Epithelial cell of prostate (primary cell): ENCODE data around the gene MRTFA.
"Not testable (repeated sequence)": the region's sequence is repeated elsewhere in the genome, so short reads cannot be mapped to it uniquely, and the experiment has no call there.

ENCODE experiments used
- DNase-seq: peaks from one replicate; pipeline ENCODE4 v3.0.0-alpha.2; 2011; ENCODE audit warnings: low read depth, low spot score
- H3K27ac ChIP-seq: fragments of 450-650 bp; 2 replicates; pipeline ENCODE4 v1.5.1; 2017; ENCODE audit warnings: mild to moderate bottlenecking

The MRTFA gene

GRCh38 chr22:40508046-40508445 lies 128.5 kb downstream of the MRTFA start:
- DNase-seq, H3K27ac ChIP-seq: not testable (repeated sequence)

GRCh38 chr22:40507491-40507890 lies 129.0 kb downstream of the MRTFA start:
- no peak overlapping the region for H3K27ac ChIP-seq
- DNase-seq, result no peak

GRCh38 chr22:40506762-40507161 lies 129.8 kb downstream of the MRTFA start:
- no peak overlapping the region for H3K27ac ChIP-seq
- DNase-seq, result no peak

DNA sequence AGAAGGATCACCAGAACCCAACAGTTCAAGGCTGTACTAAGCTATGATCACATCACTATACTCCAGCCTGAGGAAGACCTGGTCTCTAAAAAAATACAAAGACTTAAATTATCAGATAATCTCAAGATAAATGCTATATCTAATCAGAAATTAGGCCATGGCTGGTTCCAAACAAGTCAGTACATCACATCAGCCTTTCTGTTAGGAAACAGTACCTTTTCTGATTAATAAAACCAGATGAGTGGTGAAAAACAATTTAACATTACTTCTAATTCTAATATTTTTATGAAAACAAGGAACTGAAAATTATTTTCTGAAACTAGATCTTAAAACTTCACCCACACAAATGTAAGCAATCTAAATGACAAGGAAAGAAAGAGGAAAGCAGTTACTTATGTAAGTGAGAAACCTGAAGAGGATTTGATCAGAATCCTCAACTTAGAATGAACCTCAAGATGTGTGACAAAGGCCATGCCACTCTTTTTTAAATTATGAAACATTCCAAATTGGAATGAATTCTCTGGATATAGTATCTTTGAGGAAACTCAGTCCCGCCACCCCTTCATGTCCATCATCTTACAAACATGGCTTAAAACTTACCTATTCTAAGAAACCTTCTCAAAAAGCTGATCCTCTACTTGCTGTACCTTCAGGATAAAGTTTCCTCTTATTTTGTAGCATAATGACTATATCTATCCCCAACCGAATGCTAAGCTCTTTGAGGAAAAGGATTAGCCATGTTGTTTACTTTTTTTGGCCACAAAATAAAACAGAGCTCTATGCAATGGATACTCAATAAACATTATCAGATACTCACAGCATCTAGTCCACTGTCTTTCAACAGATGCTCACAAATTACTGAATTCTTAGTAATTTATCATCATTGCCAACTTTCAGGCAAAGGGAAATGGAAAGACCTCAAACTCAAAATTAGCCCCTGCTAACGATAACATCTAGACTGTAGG lies 132.0 kb downstream of the MRTFA start:
- no peak for DNase-seq
- no peak overlapping the region for H3K27ac ChIP-seq

GRCh38 chr22:40502919-40503318 lies 133.6 kb downstream of the MRTFA start:
- DNase-seq, result no peak

DNA sequence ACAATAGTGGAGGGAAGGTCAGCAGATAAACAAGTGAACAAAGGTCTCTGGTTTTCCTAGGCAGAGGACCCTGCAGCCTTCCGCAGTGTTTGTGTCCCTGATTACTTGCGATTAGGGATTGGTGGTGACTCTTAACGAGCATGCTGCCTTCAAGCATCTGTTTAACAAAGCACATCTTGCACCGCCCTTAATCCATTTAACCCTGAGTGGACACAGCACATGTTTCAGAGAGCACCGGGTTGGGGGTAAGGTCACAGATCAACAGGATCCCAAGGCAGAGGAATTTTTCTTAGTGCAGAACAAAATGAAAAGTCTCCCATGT lies 136.1 kb downstream of the MRTFA start:
- peak overlapping the region; percentile 97 for H3K27ac ChIP-seq

More at GRCh38 chr22:40502919-40503318, 133.6 kb downstream of the MRTFA start:
- H3K27ac ChIP-seq, result no peak overlapping the region

GRCh38 chr22:40499209-40499623 lies 137.3 kb downstream of the MRTFA start:
- peak; percentile 51 for DNase-seq
- H3K27ac ChIP-seq, result peak overlapping the region; percentile 97

More for the DNA sequence above, 136.1 kb downstream of the MRTFA start:
- DNase-seq, result not testable (repeated sequence)

- peak overlapping the region; percentile 97 for H3K27ac ChIP-seq
- peak; percentile 96 for DNase-seq
Measured at GRCh38 chr22:40498420-40499208, 137.9 kb downstream of the MRTFA start.

- DNase-seq, result no peak
- H3K27ac ChIP-seq, result no peak overlapping the region
Measured at GRCh38 chr22:40493441-40493840, 143.1 kb downstream of the MRTFA start.

DNA sequence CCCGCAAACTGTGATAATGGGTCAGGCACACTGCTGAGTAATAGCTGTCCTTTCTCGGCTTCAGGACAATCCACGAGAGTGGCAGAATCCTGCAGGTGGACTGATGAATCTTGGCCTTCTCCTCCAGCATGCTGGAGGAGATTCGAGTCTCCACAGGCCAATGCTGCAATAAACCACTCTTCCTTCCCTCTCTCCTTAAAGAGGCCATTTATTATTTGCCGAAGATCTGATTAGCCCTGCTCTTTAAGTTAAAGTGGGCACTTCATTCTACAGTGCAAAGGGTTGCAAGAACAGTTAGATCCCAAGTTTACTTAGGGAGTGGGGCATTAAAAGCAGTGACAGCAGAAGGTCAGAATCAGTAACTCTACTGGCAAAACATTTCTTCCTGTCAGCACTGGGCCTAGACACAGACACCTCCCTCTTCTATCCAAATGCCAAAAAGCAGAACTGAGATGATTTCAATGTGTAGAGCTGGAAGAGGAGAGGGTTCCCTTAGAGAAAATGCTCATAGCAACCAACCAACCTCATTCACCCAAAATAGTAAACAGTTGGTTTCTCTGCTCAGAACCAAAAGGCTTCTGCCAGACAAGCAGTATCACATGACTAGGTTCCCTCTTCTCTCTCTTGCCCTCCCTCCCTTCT lies 144.4 kb downstream of the MRTFA start:
- no peak overlapping the region for H3K27ac ChIP-seq
- no peak for DNase-seq

DNA sequence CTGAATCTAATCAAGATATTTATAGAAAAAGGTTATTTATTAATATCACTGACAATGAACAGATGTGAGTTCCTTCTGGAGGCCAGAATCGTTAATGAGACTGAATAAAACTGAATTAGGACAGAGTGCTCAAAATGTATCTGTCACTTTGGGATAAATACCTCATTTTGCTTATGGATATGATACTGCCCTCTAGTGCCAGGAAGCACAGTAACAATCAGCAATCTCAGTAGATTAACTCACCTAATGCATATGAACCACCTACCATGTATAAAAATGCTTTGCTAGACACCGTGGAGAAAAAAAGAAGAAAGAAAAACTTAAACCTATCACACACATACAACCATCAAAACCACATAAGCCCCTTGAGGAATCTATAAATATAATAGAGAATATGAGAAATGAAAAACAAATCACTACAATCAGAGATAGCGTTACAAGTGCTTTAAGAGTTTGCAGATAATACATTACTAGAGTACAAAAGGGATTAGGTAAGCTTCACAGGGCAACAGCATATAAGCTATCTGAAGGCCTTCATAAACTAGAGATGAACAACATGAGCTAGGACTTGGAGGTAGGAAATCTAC lies 148.8 kb downstream of the MRTFA start:
- H3K27ac ChIP-seq, result peak overlapping the region; percentile 90
- no peak for DNase-seq

DNA sequence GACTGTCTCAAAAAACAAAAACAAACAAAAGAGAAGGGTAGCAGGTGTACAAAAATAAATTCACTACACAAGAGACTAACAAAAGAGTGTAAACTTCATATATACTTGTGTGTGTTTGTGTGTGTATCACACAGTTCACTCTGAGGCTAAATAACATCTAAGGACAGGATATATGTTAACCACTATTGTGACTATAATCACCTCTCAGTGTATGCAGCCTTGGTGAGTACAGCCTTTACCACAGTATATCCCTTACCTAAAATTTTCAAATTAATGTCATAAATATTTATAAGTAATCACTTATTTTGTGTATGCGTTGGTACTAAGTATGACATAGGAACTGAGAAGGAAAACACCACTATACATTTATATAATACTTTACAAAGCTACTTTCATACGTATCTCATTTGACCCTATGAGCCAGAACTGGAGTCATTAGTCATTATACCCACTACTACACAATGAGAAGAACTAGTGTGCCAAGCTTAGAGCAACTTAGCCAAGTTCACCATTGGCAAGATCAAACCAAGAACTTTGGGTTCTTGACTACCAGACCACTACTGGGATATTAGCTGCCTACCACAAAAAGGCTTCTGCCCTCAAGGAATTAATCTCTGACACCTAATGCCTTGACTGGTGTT lies 149.4 kb downstream of the MRTFA start:
- DNase-seq, result no peak
- peak overlapping the region; percentile 90 for H3K27ac ChIP-seq

DNA sequence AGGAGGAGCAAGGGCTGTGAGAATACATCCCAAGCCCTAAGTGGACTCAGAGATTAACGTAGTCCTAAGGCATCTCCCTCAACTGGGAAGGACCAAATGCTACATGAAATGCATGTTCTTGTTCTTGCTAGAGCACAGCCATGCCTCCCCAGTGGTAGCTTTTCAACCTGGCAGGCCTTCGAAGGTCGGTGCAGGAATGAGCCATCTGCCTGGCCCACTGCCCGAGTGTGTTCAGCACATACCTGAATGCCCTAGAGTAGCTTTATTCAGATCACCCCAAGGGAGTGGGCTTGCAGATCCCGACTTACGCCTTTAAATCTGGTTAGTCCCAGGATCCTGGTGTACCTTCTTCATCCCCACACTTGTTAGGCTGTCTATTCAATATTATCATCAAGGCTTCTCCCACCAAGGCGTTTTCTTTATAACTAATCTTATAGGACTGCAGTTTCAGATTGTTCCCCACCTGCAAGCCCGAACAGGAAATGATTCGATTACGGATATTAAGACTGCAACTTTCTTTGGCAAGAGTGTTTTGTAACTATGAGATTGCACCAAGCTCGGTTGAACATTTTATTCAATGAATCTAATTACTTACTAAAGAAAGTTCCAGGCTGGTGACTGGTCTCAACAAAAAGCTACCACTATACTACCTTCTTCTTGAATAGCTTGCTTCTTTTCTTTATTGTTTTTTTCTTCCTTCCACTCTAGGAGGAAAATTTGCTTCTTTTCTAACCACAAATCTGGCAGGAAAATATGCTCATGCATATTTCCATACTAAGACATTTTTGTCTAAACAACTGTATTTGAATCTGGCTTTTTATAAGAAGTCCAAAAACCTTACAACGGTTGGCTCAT lies 150.5 kb downstream of the MRTFA start:
- DNase-seq, result no peak

GRCh38 chr22:40484906-40485669 lies 151.4 kb downstream of the MRTFA start:
- peak overlapping the region; percentile 90 for H3K27ac ChIP-seq

More for the DNA sequence above, 150.5 kb downstream of the MRTFA start:
- peak overlapping the region; percentile 90 for H3K27ac ChIP-seq

DNA sequence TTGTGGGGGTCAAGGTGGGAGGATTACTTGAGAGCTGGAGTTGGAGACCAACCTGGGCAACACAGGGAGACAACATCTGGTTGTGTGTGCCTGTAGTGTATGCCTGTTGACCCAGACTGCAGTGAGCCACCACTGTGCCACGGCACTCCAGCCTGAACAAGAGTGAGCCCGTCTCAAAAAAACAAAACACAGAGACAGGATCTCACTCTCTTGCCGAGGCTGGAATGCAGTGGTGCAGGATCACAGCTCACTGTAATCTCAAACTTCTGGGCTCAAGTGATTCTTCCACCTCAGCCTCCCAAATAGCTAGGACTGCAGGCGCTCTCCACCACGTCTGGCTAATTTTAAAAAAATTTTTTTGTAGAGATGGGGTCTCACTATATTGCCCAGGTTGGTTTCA lies 153.6 kb downstream of the MRTFA start:
- no peak for DNase-seq
- H3K27ac ChIP-seq, result peak overlapping the region; percentile 84

More at GRCh38 chr22:40484906-40485669, 151.4 kb downstream of the MRTFA start:
- no peak for DNase-seq

GRCh38 chr22:40482391-40482790 lies 154.1 kb downstream of the MRTFA start:
- H3K27ac ChIP-seq, result peak overlapping the region; percentile 84
- DNase-seq, result no peak

- DNase-seq, result no peak
- H3K27ac ChIP-seq, result peak overlapping the region; percentile 84
Measured at GRCh38 chr22:40480996-40481395, 155.5 kb downstream of the MRTFA start.
